Ecto neural progenitor cell (in vitro differentiated cells): ENCODE measurements around the gene GATA2.

Experiments
- DNase-seq: peaks from one replicate; pipeline ENCODE4 v3.0.0-alpha.2; 2018; ENCODE audit warnings: low spot score

Gene GATA2

DNA sequence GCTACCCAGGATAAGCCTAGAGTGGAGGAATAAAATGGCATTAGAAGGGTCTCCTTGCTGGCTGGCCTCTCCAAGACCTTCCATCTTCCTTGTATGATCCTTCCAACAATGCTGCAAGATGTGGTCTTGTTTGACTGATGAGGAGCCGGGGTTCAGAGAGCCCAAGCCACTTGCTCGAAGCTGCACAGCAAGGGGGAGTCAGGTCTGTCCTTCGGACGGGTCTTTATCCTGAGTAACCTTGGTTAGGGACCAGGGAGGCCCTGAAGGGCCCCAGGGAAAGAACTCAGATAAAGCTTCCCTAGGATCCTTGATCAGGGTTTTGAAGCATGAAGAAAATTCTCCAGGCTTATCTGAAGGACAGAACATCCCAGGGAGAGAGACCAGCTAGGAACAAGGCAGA lies 19.3 kb downstream of the GATA2 start:
- no peak for DNase-seq

GRCh38 chr3:128473180-128473519 lies 19.9 kb downstream of the GATA2 start:
- no peak for DNase-seq

DNA sequence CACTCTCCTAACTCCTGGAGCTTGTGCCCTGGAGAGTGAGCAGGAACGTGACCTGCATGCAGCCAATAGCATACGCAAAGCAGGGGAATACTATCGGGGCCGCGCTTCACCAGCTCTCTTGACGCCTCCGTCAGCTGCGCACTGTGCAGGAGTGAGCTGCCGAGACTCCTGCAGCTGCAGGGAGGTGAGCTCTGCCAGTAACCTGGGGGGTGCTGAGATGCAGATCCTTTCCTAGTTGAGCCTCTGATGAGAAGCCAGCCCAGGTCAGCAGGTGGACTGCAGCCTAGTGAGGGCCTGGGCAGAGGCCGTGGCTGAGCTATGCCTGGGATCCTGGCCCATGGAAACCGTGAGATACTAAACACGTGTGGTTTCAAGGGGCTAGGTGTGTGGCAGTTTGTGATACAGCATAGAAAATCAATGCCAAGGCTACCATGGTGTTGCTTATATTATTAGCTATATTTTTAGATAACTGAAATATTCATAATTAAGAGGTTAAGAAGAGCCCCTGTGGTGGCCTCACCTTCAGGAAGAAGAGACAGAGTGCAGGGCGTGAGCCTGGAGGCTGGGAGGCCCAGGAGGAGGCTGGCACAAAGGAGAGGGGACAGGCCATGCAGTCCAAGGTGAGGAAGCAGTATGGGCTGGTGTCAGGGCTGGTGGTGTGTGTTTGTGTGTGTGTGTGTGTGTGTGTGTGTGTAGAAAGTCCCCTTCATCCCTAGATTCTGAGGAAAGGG lies 20.4 kb downstream of the GATA2 start:
- DNase-seq, result no peak

DNA sequence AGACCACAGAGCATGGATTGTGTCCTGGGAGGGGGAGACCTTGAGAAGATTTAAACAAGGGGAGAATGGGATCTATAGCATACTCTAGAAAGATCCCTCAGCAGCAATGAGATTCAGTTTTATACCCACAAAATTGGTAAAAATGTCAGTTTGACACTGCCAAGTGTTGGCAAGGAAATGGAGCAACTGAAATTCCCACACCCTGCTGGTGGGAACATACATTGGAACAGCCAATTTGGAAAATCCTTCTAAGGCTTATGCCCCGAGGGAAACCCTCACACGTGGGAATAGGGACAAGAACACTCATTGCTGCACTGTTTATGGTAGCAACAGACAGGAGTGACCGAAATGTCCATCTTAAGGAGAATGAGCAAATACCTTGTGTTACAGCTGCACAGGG lies 21.3 kb downstream of the GATA2 start:
- DNase-seq, result no peak

DNA sequence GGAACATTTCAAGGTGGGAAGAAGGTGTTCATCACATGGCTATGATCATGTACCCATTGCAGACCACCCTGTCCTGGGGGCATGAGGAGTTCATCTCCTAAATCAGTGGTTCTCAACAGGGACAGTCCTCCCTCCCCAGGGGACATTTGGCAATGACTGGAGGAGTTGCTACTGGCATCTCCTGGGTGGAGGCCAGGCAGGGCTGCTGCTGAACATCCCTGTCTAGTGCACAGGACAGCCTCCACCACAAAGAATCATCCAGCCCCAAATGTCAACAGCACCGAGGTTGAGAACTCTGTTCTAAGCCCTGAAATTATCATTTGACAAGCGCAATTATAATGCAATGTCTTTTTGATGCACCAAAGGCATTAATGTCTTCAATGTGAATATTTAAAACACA lies 21.9 kb downstream of the GATA2 start:
- no peak for DNase-seq

DNA sequence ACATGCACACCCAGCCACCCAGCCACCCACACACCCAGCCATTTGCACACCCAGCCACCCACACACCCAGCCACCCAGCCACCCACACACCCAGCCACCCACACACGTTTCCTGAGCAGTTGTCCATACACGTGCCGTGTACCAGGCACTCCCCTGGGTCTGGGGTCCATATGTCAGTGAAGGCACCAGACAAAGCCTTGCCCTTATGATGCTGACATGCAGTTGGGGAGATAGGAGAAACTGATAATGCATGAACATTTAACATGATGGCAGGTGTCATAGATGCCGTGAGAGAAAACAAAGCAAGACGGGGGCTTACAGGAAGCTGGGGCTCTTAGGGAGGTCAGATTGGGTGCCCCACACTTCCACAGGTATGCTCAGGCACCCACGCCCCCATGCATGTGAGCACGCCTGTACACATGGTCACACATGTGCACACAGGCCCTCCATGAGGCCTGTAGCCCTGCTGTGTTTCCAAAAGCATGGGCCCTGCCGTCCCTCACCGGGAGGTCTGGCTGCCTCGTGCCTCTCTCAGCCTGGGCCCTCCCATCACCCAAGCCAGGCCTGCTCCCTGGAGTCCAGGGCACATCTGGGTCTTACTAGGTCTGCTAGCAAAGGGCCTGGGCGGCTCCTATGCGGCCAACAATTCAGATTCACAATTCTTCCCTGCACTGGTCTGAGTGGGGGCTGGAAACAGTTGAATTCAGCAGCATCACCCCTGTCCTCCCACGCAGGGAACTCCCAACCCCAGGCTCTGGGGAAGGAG lies 22.7 kb downstream of the GATA2 start:
- no peak for DNase-seq

DNA sequence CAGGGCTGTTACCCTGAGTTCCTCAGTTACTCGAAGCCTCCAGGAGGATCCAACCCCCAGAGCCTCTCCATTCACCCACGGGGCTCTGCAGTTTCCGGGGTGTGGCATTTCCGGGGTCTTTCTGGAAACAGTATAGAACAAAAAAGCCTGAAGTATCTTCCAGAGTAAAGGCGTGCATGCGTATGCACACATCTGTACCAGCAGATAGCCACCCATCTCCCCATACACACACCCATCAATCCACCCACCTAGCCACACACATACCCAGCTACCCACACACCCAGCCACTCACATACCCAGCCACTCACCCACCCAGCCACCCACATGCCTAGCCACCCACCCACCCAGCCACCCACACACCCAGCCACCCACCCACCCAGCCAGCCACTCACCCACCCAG lies 23.4 kb downstream of the GATA2 start:
- DNase-seq, result no peak

- DNase-seq, result no peak
Observed at GRCh38 chr3:128468791-128469527, 24.0 kb downstream of the GATA2 start.

DNA sequence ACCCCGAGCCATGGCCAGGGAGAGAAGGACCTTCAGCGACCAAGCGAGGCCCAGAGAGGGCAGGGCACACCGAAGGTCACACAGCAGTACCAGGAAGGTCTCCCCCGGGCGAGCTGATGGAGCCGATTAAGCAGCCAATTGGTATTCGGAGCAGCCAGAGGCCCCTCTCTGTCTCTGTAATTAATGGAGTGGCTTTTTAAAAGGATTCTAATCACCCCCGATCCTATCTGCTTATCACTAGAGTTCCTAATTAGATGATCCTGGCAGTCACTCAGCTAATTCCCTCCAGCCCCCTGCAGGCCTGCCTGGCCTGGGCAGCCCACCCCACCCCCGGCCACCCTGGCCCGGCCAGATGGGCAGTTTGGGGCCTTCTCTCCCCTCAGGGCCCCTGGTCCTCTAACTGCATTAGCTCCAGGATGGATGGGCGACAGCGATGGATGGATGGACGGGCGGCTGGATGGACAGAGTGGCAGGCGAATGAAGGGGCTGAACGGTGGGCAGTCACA lies 24.7 kb downstream of the GATA2 start:
- no peak for DNase-seq

GRCh38 chr3:128466840-128467541 lies 26.0 kb downstream of the GATA2 start, which contains the start of gene DNAJB8:
Gene DNAJB8 (minus strand): TSS chr3:128466890. CDS start chr3:128463245, 3,645 bp downstream.
- no peak for DNase-seq

DNA sequence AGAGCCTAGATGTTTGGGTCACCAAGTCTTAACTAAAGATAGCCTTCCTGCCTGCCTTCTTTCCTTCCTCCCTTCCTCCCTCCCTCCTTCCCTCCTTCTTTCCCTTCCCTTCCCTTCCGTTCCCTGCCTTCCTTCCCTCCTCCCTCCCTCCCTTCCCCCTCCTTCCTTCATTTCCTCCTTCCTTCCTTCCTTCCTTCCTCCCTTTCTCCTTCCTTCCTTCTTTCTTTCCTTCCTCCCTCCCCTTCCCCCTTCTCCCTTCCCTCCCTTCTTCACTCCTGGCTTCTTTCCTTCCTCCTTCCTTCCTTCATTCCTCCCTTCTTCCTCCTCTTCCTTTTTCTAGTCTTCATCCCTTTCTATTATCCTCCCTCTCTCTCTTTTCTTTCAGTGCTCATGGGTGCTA lies 28.3 kb downstream of the GATA2 start:
- no peak for DNase-seq

DNA sequence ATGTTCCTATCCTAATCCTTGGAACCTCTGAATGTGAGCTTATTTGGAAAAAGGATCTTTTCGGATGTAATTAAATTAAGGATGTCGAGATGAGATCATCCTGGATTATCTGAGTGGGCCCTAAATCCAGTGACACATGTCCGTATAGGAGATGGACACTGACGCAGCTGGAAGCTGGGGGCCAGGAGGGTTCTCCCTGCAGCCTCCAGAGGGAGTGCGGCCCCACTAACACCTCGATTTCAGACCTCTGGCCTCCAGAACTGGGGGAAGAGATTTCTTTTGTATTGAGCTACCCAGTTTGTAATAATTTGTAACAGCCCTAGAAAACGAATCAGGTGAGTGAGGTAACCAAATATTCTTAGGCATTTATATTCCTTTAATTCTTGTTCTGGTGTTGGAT lies 28.8 kb downstream of the GATA2 start:
- DNase-seq, result no peak

GRCh38 chr3:128463771-128464170 lies 29.2 kb downstream of the GATA2 start:
- DNase-seq, result no peak

DNA sequence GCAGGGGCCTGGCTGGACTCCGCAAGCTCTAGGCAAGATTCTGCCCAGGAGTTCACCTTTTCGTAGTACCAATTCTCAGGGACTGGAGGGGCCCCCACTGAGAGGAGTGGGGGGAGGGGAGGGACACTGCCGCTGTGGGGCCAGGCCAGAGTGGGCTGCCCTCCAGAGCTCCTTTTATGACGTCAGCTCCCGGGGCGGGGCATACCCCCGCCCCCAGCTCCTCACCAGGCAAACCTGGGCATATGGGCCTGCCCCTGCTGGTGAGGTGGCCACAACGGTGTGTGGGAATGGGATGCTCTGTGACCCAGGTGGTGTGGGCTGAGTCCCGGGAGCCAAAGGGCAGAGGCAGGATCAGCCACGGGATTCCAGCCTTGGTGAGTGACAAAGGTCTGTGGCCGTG lies 29.6 kb downstream of the GATA2 start:
- DNase-seq, result no peak

GRCh38 chr3:128462931-128463330 lies 30.1 kb downstream of the GATA2 start:
- DNase-seq, result no peak

- no peak for DNase-seq
Observed at GRCh38 chr3:128462341-128462910, 30.6 kb downstream of the GATA2 start.

- DNase-seq, result no peak
Observed at GRCh38 chr3:128461731-128462130, 31.3 kb downstream of the GATA2 start.

GRCh38 chr3:128459461-128459820 lies 33.6 kb downstream of the GATA2 start:
- no peak for DNase-seq

DNA sequence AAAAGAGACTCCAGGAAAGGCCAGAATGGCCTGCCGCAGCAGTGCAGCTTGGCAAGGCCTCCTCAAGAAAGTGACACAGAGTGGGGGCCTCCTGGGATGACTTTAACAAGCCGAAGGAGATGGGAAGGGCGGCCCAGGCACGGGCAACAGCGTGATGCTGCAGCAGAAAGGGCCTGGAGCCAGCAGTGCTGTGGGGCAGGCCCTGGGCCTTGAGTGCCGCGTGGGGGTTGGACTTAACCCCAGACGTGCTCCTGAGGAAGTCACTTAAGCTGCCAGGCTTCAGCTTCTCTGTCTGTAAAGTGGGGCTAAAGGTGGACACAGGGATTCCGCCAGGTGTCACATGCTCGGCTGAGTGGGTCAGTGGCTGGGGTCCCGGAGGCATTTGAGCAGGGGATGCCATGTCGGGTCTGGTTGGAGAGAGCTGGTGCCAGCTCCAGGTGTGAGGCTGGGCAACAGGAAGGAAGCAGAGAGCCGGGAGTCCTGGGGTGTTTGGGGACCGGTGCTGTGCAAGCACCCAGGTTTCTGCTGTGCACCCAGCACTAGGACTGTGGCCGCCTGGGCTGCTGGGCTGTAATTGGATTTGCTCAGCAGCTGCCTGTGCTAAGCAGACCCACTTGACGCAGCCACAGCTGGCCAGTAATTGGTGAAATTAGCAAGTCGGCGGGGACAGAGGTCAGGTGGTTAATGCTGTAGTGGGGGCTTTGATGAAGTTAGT lies 34.1 kb downstream of the GATA2 start:
- DNase-seq, result no peak

DNA sequence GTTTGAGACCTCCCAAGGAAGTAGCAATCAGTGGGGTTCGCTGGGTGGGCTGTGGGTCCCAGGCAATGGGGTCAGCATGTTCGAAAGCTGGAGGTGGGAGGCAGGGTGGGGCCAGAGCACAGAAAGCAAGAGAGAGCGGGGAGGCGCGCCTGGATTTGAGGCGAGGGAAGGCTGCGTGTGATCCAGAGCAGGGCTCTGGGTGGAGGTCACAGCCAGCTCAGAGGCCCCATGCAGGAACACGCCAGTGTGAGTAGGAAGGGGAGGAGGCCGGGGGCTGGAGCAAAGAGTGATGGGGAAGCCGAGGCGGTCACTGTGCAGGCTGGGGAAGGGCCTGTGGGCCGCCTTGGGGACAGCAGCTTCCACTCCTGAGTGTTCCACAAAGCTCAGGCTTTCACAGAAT lies 35.1 kb downstream of the GATA2 start:
- no peak for DNase-seq
